ENCODE measurements around the gene TMEM63A.
"Not testable (repeated sequence)": the region's sequence is repeated elsewhere in the genome, so short reads cannot be mapped to it uniquely, and the experiment has no call there.

The TMEM63A gene

DNA sequence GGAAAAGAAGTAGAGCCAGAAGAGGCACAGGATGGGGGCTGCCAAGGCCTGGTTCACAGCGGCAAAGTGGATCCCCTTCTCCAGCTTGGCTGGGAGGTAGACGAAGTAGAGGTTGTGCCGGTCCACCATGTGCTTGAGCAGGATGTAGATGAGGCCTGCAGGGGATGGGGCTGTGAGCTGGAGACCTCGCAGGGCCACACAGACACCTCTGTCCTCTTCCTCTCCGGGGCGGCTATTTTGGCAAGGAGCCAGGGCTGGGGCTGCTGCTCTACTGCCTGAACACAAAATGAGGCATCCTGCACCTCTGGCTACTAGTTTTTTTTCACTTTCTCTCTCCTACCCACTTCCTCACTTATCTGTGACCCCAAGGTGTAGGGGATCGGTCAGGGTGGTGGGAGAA is 32.3 kb downstream of the TMEM63A start:
- H3K4me3 Mint-ChIP-seq: peak overlapping the region in 1 of 2 donors; percentile 54
- DNase-seq (peak; percentile 28 to 44), ATAC-seq (peak; percentile 16)
- H3K27ac Mint-ChIP-seq: peak overlapping the region in 1 of 2 donors; percentile 67
- H3K9me3 Mint-ChIP-seq: no peaks in the 10 kb centered on the region
- no peaks in the 10 kb centered on the region for H3K27me3 Mint-ChIP-seq
- H3K4me1 Mint-ChIP-seq: peaks cover 84% of the 10 kb centered on the region

DNA sequence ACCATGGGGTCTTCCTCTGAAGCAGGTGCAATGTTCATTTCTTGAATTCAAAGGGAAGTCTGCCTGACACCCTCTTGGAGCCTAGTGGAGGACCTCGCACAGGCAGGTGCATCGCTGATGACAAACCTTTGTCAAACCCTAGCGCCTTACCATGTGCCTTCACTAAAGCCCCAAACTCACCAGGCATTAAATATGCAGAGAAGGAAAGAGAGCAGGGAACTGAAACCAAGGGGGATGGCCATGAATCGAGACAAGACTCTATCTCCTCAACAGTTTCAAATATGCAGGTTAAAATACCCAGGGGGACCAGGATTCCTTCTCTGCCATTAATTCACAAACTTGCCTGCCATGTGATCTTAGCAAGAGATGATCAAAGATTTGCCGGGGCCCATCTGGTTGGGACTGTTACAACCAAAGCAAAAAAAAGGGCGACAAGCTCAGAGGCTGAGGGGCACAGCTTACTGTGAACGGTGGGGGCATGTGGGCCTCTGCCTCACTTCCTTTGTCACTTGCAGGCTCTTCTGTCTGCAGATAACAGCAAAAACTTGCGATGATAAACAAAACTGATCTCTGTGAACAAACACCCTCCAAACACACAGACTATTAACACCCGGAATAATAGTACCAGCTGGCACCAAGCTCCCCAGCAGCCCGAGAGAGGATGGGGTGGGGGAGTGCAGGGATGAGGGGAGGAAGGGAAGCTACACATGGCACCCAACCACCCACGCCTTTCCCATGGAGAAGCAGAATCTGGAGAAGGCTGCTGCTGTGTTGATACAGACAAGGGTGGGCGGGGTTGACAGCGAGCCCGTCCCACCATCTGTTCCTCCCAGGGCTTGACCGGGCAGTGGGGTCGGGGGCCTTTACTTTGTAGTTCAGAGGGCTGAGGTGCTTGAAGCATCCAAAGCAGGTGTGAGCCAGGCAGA is 33.9 kb downstream of the TMEM63A start:
- peak; percentile 49 for ATAC-seq
- Mint-ChIP-seq H3K4me3 (peak overlapping the region; percentile 58 to 63), H3K27me3 (no peaks in the 10 kb centered on the region), H3K9me3 (no peaks in the 10 kb centered on the region), H3K27ac (peak overlapping the region; percentile 87 to 93), H3K4me1 (peaks cover 76% of the 10 kb centered on the region)
- no peak for DNase-seq

DNA sequence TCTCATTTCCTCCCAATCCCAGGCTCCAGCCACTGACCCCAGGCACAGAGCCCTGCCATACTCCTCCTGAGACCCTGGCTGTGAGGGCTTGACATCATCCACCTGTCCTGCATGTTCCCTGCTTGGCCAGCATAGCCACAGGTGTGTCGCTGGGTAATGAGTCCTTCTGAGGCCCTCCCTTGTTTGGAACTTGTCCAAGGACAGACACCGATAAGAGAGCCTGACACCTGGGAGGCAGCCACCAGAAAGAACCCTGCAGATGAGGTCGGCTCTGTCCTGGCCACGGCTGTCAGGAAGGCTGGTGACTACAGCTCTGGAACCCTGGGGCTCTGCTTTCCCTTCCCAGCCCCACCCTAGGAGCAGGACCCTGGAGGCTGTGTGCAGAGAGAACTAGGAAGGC is 34.6 kb downstream of the TMEM63A start:
- peak; percentile 1 for ATAC-seq
- Mint-ChIP-seq H3K9me3 (no peaks in the 10 kb centered on the region), H3K4me1 (peaks cover 69% of the 10 kb centered on the region), H3K27ac (peak overlapping the region in 1 of 2 donors; percentile 87), H3K27me3 (no peaks in the 10 kb centered on the region), H3K4me3 (peak overlapping the region in 1 of 2 donors; percentile 58)
- no peak for DNase-seq

DNA sequence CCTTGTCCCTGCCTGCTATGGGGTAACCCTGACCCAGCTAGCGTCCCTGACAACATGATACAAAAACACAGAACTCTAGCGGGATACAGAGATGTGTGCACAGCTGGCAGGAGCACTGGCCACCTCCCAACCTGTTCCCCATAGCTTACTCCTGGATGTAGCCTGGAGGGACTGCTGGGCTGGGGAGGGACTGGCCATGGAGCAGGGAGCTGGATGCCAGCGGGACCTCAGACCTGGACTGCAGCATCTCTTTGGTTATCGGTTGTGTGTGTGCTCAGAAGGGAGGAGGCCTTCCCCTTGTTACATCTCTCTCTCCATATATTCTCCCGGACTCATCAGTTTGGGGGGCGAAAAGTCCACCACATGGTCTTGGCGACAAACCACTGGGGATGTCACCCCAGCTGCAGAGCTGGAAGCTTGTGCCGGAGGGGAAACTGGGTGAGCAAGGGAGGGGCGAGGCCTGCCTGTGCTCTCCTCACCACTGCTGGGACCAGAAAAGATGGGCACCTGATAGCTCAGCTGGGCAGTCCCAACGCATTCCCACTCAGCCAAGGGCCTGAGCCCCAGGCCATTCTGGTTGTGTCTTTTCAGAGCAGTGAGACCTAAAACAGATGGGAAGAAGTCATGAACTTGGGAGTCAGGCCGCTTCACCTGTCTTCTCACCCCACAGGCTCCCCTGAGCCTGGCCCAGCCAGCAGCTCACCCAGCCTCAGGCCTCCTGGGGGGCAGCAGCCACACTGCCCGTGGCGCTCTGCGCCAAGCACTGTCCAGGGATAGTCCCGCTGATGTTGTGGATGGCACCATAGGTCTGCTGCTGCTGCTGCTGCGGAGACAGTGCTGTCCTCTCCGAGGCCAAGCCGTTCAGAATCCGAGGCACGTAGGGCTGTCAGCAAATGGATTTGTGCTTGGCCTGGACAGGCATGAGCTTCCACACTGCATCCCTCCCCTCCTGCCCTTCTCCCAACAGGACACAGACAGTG is 35.6 kb downstream of the TMEM63A start:
- Mint-ChIP-seq H3K27ac (no peak overlapping the region), H3K27me3 (no peaks in the 10 kb centered on the region), H3K4me3 (no peak overlapping the region), H3K4me1 (peaks cover 67% of the 10 kb centered on the region), H3K9me3 (no peaks in the 10 kb centered on the region)
- no peak for DNase-seq
- no peak for ATAC-seq

DNA sequence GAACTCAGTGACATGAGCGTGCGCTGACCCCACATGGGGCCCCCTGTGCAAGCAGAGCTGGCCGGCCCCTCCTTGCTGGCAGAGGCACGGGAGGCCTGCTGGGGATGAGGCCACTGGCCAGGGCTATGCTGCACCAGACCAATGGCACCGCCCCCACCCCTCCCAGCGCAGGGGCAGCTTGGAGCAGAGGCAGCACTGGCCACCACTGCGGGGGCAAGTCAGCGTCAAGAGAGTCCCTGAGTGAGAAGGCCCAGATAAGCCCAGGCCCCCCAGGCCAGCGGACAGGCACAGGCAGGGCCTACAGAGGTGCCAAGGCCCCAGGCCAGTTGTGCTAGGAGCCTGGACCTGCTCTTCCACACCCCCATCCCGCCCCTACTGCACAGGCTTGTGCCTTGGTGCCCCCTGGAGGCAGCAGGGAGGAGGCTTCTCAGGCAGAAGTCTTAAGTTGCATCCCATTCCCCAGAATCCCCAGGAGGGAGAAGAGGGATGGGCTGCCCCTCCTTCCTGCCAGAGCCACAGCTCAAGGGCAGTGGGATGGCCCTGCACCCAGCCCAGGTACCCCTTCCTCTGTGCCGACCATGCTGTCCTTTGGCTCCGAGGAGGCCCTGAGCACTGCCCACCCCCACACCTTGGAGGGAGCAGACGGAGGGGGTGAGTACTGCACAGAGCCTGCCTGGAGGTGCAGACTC is 36.5 kb downstream of the TMEM63A start:
- H3K4me1 Mint-ChIP-seq: peaks cover 58% of the 10 kb centered on the region
- DNase-seq (peak in 1 of 2 donors; percentile 23), ATAC-seq (peak; percentile 22)
- peak overlapping the region in 1 of 2 donors; percentile 64 for H3K27ac Mint-ChIP-seq
- H3K9me3 Mint-ChIP-seq: no peaks in the 10 kb centered on the region
- H3K27me3 Mint-ChIP-seq: no peaks in the 10 kb centered on the region
- no peak overlapping the region for H3K4me3 Mint-ChIP-seq

DNA sequence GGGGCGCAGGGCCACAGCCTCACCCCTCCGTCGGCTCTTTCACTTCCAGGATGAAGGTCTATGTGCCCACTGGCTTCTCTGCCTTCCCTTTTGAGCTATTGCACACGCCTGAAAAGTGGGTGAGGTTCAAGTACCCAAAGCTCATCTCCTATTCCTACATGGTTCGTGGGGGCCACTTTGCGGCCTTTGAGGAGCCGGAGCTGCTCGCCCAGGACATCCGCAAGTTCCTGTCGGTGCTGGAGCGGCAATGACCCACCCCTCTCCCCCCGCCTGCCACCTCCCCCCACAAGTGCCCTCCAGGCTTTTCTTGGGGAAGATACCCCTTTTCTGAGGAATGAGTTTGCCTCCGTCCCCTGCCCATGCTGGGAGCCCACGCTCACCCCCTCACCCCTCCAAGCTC is 37.1 kb downstream of the TMEM63A start:
- Mint-ChIP-seq H3K4me1 (peaks cover 55% of the 10 kb centered on the region), H3K27ac (peak overlapping the region in 1 of 2 donors; percentile 64), H3K4me3 (no peak overlapping the region), H3K27me3 (no peaks in the 10 kb centered on the region), H3K9me3 (no peaks in the 10 kb centered on the region)
- no peak for DNase-seq
- no peak for ATAC-seq

DNA sequence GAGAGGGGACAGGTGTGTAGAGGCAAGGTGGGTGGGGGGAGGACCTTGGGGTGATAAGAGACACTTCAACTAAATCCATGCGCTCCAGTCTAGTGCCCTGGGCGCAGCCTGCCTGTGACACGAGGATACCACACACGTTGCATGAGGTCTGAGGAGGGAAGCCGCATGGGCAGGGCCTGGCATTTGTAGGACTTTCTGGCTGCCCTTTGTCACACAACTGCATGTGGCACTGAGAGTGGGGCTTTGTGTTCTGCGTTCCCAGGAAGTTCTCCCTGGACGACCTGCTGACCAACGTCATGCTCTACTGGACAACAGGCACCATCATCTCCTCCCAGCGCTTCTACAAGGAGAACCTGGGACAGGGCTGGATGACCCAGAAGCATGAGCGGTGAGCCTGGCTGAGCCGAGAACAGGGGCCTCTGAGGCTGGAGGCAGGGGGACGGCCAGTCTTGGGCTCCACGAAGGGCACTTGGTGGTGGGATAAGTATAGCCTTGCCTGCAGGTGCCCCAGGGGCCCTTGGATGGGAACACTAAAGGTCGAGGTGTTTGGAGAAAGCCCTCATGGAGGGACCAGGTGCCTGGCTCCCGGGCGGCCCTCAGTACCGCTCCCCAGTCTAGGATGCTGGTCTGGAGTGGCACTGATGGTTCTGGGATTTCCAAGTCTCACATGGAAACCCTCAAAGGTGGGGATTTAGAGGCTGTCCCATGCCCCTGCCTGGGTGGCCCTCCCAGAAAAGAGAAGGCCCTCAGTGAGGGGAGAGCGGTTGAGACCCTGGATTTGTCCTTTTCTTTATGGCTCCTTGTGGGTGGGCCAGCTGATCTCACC is 37.7 kb downstream of the TMEM63A start:
- H3K27me3 Mint-ChIP-seq: no peaks in the 10 kb centered on the region
- no peak overlapping the region for H3K4me3 Mint-ChIP-seq
- ATAC-seq: no peak
- DNase-seq: no peak
- peaks cover 55% of the 10 kb centered on the region for H3K4me1 Mint-ChIP-seq
- no peak overlapping the region for H3K27ac Mint-ChIP-seq
- H3K9me3 Mint-ChIP-seq: no peaks in the 10 kb centered on the region

DNA sequence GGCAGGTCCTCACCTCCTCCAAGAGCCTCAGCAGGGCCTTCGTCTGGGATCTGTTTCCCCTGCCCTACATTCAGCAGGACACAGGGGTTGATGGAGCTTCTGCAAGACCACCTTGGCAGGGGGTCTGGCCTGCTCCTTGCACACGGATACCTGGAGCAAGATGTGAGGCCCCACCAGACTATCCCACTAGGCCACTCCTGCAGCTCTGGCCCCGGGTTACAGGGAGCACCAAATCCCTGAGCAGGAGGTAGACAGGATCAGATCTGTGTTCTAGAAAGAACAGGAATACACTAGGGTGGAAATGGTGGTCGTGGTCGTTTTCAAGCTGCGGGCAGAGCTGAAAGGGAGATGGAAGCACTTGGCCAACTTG is 38.8 kb downstream of the TMEM63A start:
- H3K27ac Mint-ChIP-seq: no peak overlapping the region
- peaks cover 47% of the 10 kb centered on the region for H3K4me1 Mint-ChIP-seq
- ATAC-seq: no peak
- no peak for DNase-seq
- no peak overlapping the region for H3K4me3 Mint-ChIP-seq
- H3K9me3 Mint-ChIP-seq: no peaks in the 10 kb centered on the region
- H3K27me3 Mint-ChIP-seq: no peaks in the 10 kb centered on the region

DNA sequence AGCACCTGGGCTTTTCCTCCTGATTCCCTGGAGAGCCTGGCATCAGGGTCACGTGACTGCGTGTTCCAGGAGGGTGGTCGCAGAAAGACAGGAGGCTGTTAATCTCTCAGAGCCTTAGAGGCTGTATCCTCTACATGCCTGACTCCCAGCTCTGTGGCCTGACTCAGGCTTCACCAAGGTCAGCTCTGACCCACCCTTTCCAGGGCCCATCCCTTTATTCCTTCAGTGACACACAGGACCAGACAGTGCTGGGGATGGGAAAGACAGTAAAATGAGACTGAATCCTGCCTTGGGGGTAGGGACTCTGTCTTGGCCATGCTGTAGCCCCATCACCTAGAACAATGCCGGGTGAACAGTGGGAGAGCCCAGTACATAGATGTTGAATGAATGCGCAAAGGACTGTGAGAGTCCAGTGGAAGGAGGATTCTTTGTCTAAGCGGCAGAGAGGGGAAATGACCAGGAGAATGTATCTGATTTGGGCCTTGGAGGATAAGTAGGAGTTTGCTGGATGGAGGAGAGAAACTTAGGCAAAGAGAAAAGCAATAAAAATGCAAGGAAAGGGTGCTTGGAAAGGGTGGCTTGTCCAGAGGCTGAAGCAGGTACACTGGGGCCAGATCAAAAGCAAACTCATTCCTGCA is 39.3 kb downstream of the TMEM63A start:
- peaks cover 41% of the 10 kb centered on the region for H3K4me1 Mint-ChIP-seq
- DNase-seq: no peak
- H3K9me3 Mint-ChIP-seq: no peaks in the 10 kb centered on the region
- H3K27me3 Mint-ChIP-seq: no peaks in the 10 kb centered on the region
- no peak for ATAC-seq
- no peak overlapping the region for H3K4me3 Mint-ChIP-seq
- peak overlapping the region in 1 of 2 donors; percentile 59 for H3K27ac Mint-ChIP-seq

DNA sequence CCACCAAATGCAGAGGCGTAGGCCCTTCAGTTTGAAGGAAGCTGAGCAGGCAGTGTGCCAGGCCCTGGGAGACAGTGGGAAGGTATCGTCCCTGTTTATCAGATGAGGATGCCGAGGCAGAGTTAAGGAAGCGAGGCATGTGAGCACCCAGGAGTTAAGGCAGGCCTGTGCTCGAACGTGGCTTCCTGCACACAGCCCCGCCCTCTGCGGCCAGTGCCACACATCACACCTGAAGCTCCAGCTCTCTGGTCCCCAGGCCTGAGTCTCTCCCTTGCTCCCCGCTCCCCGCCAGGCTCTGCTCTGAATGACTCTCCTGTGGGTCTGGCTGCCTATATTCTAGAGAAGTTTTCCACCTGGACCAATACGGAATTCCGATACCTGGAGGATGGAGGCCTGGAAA is 40.1 kb downstream of the TMEM63A start:
- Mint-ChIP-seq H3K27me3 (no peaks in the 10 kb centered on the region), H3K4me1 (peaks cover 33% of the 10 kb centered on the region), H3K4me3 (no peak overlapping the region), H3K9me3 (no peaks in the 10 kb centered on the region), H3K27ac (no peak overlapping the region)
- ATAC-seq (peak; percentile 29), DNase-seq (no peak)

DNA sequence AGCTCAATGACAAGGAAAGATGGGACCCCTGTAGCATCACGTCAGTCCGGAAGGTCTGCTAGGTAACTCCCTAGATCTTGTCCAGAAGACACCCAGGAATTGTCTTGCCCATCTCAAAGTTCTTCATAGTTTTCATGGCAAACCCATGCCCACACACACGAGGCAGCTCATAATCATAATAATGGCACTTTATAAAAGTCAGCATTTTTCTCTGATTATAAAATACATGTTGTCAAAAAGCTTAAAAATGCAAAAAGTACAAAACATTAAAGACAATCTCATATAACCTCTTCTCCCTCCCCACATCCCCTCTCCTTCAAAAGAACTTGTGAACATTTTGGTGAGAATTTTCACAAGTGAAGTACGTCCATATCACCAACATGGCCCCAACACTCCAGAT is 41.5 kb downstream of the TMEM63A start:
- ATAC-seq: no peak
- Mint-ChIP-seq H3K27ac (no peak overlapping the region), H3K4me1 (peaks cover 24% of the 10 kb centered on the region)

DNA sequence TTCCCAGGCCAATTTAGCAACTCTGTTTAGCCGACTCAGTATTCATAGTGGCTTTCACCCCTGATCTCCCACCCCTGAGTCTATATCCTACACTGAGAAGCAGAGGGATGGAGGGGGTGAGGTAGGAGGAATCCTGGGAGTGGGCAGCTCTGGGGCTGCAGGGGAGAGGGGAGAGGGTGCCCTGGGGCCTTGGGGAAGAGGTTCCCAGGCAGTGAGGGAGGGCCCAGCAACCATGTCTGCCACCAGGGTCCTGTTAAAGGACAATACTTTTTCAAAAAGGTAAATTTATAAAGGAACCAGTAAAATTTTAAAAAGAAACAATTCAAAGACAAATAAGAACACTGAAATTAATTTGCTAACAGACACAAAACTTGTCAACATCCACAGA is 42.0 kb downstream of the TMEM63A start:
- DNase-seq (no peak), ATAC-seq (no peak)
- peaks cover 20% of the 10 kb centered on the region for H3K4me1 Mint-ChIP-seq
- H3K27me3 Mint-ChIP-seq: no peaks in the 10 kb centered on the region
- no peaks in the 10 kb centered on the region for H3K9me3 Mint-ChIP-seq
- H3K4me3 Mint-ChIP-seq: no peak overlapping the region
- peak overlapping the region in 1 of 2 donors; percentile 5 for H3K27ac Mint-ChIP-seq

More for the DNA sequence above, 41.5 kb downstream of the TMEM63A start:
- Mint-ChIP-seq H3K27me3 (no peaks in the 10 kb centered on the region), H3K9me3 (no peaks in the 10 kb centered on the region), H3K4me3 (no peak overlapping the region)
- no peak for DNase-seq

DNA sequence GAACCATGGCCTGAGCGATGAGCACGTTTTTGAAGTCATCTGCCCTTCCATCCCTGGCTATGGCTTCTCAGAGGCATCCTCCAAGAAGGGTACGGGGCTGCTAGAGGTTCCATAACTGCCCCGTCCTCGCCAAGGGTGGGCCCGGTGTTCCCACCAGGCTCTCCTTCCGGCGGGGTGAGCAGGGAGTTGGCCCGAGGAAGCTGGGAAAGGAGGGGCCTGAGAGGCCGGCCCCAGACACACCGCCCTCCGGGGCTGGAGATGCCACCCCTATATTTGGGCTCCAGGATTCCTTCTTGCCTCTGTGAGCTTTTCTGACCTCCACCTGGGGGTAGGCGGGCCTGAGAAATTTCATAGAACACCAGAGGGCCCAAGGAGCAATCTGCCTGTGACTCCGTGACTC is 43.4 kb downstream of the TMEM63A start:
- Mint-ChIP-seq H3K4me1 (peaks cover 20% of the 10 kb centered on the region), H3K27ac (no peak overlapping the region), H3K27me3 (no peaks in the 10 kb centered on the region), H3K9me3 (no peaks in the 10 kb centered on the region), H3K4me3 (no peak overlapping the region)
- DNase-seq (no peak), ATAC-seq (no peak)

DNA sequence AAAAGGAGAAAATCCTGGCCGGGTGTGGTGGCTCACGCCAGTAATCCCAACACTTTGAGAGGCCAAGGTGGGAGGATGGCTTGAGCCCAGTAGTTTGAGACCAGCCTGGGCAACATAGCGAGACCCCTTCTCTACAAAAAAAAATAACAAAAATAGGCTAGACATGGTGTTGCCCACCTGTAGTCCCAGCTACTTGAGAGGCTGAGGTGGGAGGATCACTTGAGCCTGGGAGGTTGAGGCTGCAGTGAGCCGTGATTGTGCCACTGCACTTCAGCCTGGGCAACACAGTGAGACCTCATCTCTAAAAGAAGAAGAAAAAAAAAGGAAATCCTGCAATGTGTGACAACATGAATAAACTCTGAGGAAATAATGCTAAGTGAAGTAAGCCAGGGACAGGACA is 45.9 kb downstream of the TMEM63A start:
- H3K4me3 Mint-ChIP-seq: peak overlapping the region in 1 of 2 donors; percentile 24
- DNase-seq, H3K9me3 Mint-ChIP-seq, H3K27me3 Mint-ChIP-seq, H3K27ac Mint-ChIP-seq, ATAC-seq: not testable (repeated sequence)
- peaks cover 11% of the 10 kb centered on the region for H3K4me1 Mint-ChIP-seq
